IMR-90 (cell line): Measurements from ENCODE around the gene GBF1. TPM values are rescaled to one million over a fixed set of nuclear protein-coding genes. Genes with fewer than 3 reads are reported as not detected.

Experiments
- ATAC-seq: fragments of 200-7000 bp; cut with Tn5 transposase; 2 replicates; pipeline ENCODE4 v1.9.1; 2020; ENCODE audit warnings: low read depth, mild to moderate bottlenecking, moderate library complexity
- BruUV-seq: library from RNA; stranded (reverse); fragments of 400-500 nt; replicated peaks from 2 replicates; lab custom pipeline; 2021; lab: Mats Ljungman, UMichigan
- CTCF ChIA-PET: fragments of 300-600 bp; formaldehyde crosslinking; extraction: SDS; loops from one replicate; lab custom pipeline; 2021; ENCODE audit warnings: antibody characterized with exemption; lab: Yijun Ruan, JAX
- POLR2A ChIA-PET: fragments of 300-600 bp; sonication (Branson Sonifier 250); formaldehyde crosslinking; loops from one replicate; lab custom pipeline; 2022; ENCODE audit warnings: antibody characterized with exemption; ENCODE audit not compliant: unreplicated experiment; lab: Charles Lee
- DNase-seq: peaks from one replicate; pipeline ENCODE4 v3.0.0; 2013
- H2AFZ ChIP-seq: replicated peaks from 2 replicates; pipeline ENCODE3; 2013; ENCODE audit warnings: low read length, mild to moderate bottlenecking; ENCODE audit not compliant: poor library complexity
- H2AK5ac ChIP-seq: 2 replicates; pipeline ENCODE4 v1.6.1; 2013; ENCODE audit warnings: low read depth, low read length, inconsistent platforms
- H2AK9ac ChIP-seq: replicated peaks from 2 replicates; pipeline ENCODE3; 2013; ENCODE audit warnings: mild to moderate bottlenecking, low read depth, low read length, moderate library complexity; ENCODE audit not compliant: poor library complexity
- H2BK120ac ChIP-seq: 2 replicates; pipeline ENCODE4 v1.6.1; 2013; ENCODE audit warnings: low read depth, low read length, inconsistent platforms
- H2BK15ac ChIP-seq: 3 replicates; pipeline ENCODE4 v1.6.1; 2013; ENCODE audit warnings: low read depth, low read length, inconsistent platforms
- H2BK20ac ChIP-seq: 2 replicates; pipeline ENCODE4 v1.6.1; 2013; ENCODE audit warnings: low read depth, mild to moderate bottlenecking, inconsistent platforms, low read length, moderate library complexity
- H2BK5ac ChIP-seq: 2 replicates; pipeline ENCODE4 v1.6.1; 2013; ENCODE audit warnings: mild to moderate bottlenecking, low read depth, low read length, inconsistent platforms; ENCODE audit not compliant: poor library complexity, severe bottlenecking
- H3K14ac ChIP-seq: replicated peaks from 2 replicates; pipeline ENCODE4 v1.6.1; 2013; ENCODE audit warnings: low read depth, low read length, inconsistent platforms
- H3K18ac ChIP-seq: 2 replicates; pipeline ENCODE4 v1.6.1; 2013; ENCODE audit warnings: low read depth, low read length, control low read depth
- H3K23ac ChIP-seq: 2 replicates; pipeline ENCODE4 v1.6.1; 2013; ENCODE audit warnings: low read depth, low read length, inconsistent platforms
- H3K27ac ChIP-seq: 2 replicates; pipeline ENCODE4 v1.5.1; 2013; ENCODE audit warnings: mild to moderate bottlenecking, control low read depth, low read length; ENCODE audit not compliant: insufficient read depth
- H3K27me3 ChIP-seq: 2 replicates; pipeline ENCODE4 v1.6.1; 2013; ENCODE audit warnings: low read length; ENCODE audit not compliant: control insufficient read depth, insufficient read depth
- H3K36me3 ChIP-seq: 2 replicates; pipeline ENCODE4 v1.6.1; 2013; ENCODE audit warnings: low read length, mixed read lengths; ENCODE audit not compliant: control insufficient read depth, insufficient read depth
- H3K4ac ChIP-seq: 2 replicates; pipeline ENCODE4 v1.6.1; 2013; ENCODE audit warnings: low read depth, low read length, inconsistent platforms
- H3K4me1 ChIP-seq: 2 replicates; pipeline ENCODE4 v1.6.1; 2013; ENCODE audit warnings: low read length, mixed read lengths; ENCODE audit not compliant: control insufficient read depth, insufficient read depth
- H3K4me2 ChIP-seq: 2 replicates; pipeline ENCODE4 v1.6.1; 2013; ENCODE audit warnings: low read depth, mild to moderate bottlenecking, control low read depth, low read length, moderate library complexity
- H3K4me3 ChIP-seq: 2 replicates; pipeline ENCODE4 v1.5.1; 2013; ENCODE audit warnings: low read depth, mild to moderate bottlenecking, control low read depth, low read length, moderate library complexity; ENCODE audit not compliant: insufficient read depth
- H3K56ac ChIP-seq: 2 replicates; pipeline ENCODE4 v1.6.1; 2013; ENCODE audit warnings: low read length, inconsistent platforms; ENCODE audit not compliant: insufficient read depth; ENCODE audit errors: extremely low read depth
- H3K79me1 ChIP-seq, 2 experiments: 2 replicates each; pipeline ENCODE4 v1.6.1; 2013; ENCODE audit warnings: low read length in 2 of 2, inconsistent platforms in 1 of 2, low read depth in 1 of 2
- H3K9ac ChIP-seq: 2 replicates; pipeline ENCODE4 v1.6.1; 2013; ENCODE audit warnings: low read depth, low read length, control low read depth
- H3K9me1 ChIP-seq: 2 replicates; pipeline ENCODE4 v1.6.1; 2013; ENCODE audit warnings: low read length, inconsistent platforms; ENCODE audit not compliant: insufficient read depth
- H3K9me3 ChIP-seq: 2 replicates; pipeline ENCODE4 v1.6.1; 2013; ENCODE audit warnings: low read length; ENCODE audit not compliant: control insufficient read depth, insufficient read depth
- H4K20me1 ChIP-seq: 2 replicates; pipeline ENCODE4 v1.6.1; 2013; ENCODE audit warnings: low read length, inconsistent platforms; ENCODE audit not compliant: insufficient read depth
- H4K5ac ChIP-seq: 2 replicates; pipeline ENCODE4 v1.6.1; 2013; ENCODE audit warnings: mild to moderate bottlenecking, low read depth, low read length, control low read depth
- H4K8ac ChIP-seq, 2 experiments: 2 replicates each; pipeline ENCODE4 v1.6.1; 2013; ENCODE audit warnings: low read depth in 2 of 2, low read length in 2 of 2, control low read depth in 1 of 2, inconsistent platforms in 1 of 2
- H4K91ac ChIP-seq: 2 replicates; pipeline ENCODE4 v1.6.1; 2013; ENCODE audit warnings: low read depth, low read length, inconsistent platforms; ENCODE audit not compliant: insufficient read depth
- BHLHE40 ChIP-seq: fragments of 150-350 bp; IDR thresholded peaks from 2 replicates; pipeline ENCODE4 v1.6.1; 2016; ENCODE audit warnings: mild to moderate bottlenecking, low read depth, low read length
- CEBPB ChIP-seq: IDR thresholded peaks from 2 replicates; pipeline ENCODE4 v1.6.1; 2012; ENCODE audit warnings: low read depth, low read length, improper control_type of control experiment
- CHD1 ChIP-seq: IDR thresholded peaks from 2 replicates; pipeline ENCODE4 v1.6.1; 2012; ENCODE audit warnings: low read depth, low read length, improper control_type of control experiment
- CTCF ChIP-seq: conservative IDR thresholded peaks from 2 replicates; pipeline ENCODE4 v1.5.1; 2012; ENCODE audit warnings: mild to moderate bottlenecking, low read depth, low read length, improper control_type of control experiment
- ELK1 ChIP-seq: fragments of 150-350 bp; IDR thresholded peaks from 2 replicates; pipeline ENCODE4 v1.6.1; 2016; ENCODE audit warnings: low read depth, mild to moderate bottlenecking, low read length, moderate library complexity, borderline replicate concordance
- FOS ChIP-seq: fragments of 150-350 bp; IDR thresholded peaks from 2 replicates; pipeline ENCODE4 v1.6.1; 2016; ENCODE audit warnings: low read depth, low read length
- MAFK ChIP-seq: IDR thresholded peaks from 2 replicates; pipeline ENCODE4 v1.6.1; 2012; ENCODE audit warnings: low read depth, low read length, improper control_type of control experiment
- MAZ ChIP-seq: IDR thresholded peaks from 2 replicates; pipeline ENCODE4 v1.6.1; 2012; ENCODE audit warnings: low read depth, mild to moderate bottlenecking, low read length, improper control_type of control experiment, moderate library complexity, borderline replicate concordance
- MXI1 ChIP-seq: IDR thresholded peaks from 2 replicates; pipeline ENCODE4 v1.6.1; 2012; ENCODE audit warnings: low read depth, mild to moderate bottlenecking, low read length, moderate library complexity, borderline replicate concordance
- NFE2L2 ChIP-seq: fragments of 150-350 bp; IDR thresholded peaks from 2 replicates; pipeline ENCODE4 v1.6.1; 2016; ENCODE audit warnings: low read depth, mild to moderate bottlenecking, low read length
- POLR2A ChIP-seq: IDR thresholded peaks from 2 replicates; pipeline ENCODE4 v1.6.1; 2012; ENCODE audit warnings: mild to moderate bottlenecking, low read depth, low read length
- RAD21 ChIP-seq: IDR thresholded peaks from 2 replicates; pipeline ENCODE4 v1.6.1; 2012; ENCODE audit warnings: low read length, improper control_type of control experiment
- RCOR1 ChIP-seq: IDR thresholded peaks from 2 replicates; pipeline ENCODE4 v1.6.1; 2012; ENCODE audit warnings: mild to moderate bottlenecking, low read length, improper control_type of control experiment; ENCODE audit not compliant: insufficient replicate concordance
- RFX5 ChIP-seq: IDR thresholded peaks from 2 replicates; pipeline ENCODE4 v1.8.0; 2012; ENCODE audit warnings: low read depth, mild to moderate bottlenecking, low read length, moderate library complexity
- SMC3 ChIP-seq: fragments of 150-350 bp; IDR thresholded peaks from 2 replicates; pipeline ENCODE4 v1.6.1; 2016; ENCODE audit warnings: low read depth, mild to moderate bottlenecking, antibody characterized with exemption, low read length, moderate library complexity
- USF2 ChIP-seq: fragments of 150-350 bp; IDR thresholded peaks from 2 replicates; pipeline ENCODE4 v1.6.1; 2017; ENCODE audit warnings: mild to moderate bottlenecking, antibody characterized with exemption, low read length, low read depth
- WGBS, 2 experiments: methylation state at CpG; one replicate each; pipeline versions ENCODE4 v1.1.5 to v1.1.7; 2013; ENCODE audit warnings: missing lambda C conversion rate in 2 of 2; ENCODE audit not compliant: insufficient read length in 1 of 2; ENCODE audit errors: extremely low coverage in 2 of 2; 5-methylcytosine and 5-hydroxymethylcytosine counted together
- dilution Hi-C: fragments of 300-500 bp; cut with HindIII; formaldehyde crosslinking; loops from one replicate; pipeline ENCODE4 v1.14.3; 2018; ENCODE audit warnings: low sequenced_read_pairs; ENCODE audit not compliant: unreplicated experiment
- in situ Hi-C: fragments of 300-500 bp; cut with MboI; formaldehyde crosslinking; loops from 3 replicates; pipeline ENCODE4 v1.14.3; 2019; ENCODE audit warnings: low sequenced_read_pairs, inconsistent platforms, mixed read lengths
- intact Hi-C: fragments of 100-400 bp; cut with micrococcal nuclease; formaldehyde crosslinking; loops from 2 replicates; pipeline ENCODE4 v1.10.0; 2022
- polyA plus RNA-seq, 3 experiments: library from polyadenylated mRNA; depleted of rRNA; stranded (reverse); fragments of >200 nt; gene quantifications; 2 replicates each; pipeline ENCODE4 v1.2.3, GENCODE V29; 2012; ENCODE audit warnings: low replicate concordance in 1 of 3
- total RNA-seq: library from RNA; depleted of rRNA; stranded (reverse); fragments of >200 nt; gene quantifications from 2 replicates; pipeline ENCODE4 v1.2.3, GENCODE V29; 2012

Gene GBF1
- total and polyA plus RNA-seq, 2 of the 4 experiments (the other 2 are of a cell fraction) = 38.7 to 40.1 TPM

- Histone ChIP-seq H3K9ac (no peak overlapping the region), H3K9me1 (peaks cover 11% of the 10 kb centered on the region; the same call in 1 of the 2 replicates), H2BK20ac (no peak overlapping the region), H3K4ac (no peak overlapping the region), H3K14ac (no peak overlapping the region), H2BK15ac (no peak overlapping the region), H3K4me2 (no peak overlapping the region), H3K27me3 (peaks cover 12% of the 10 kb centered on the region; the same call in 1 of the 2 replicates), H2AFZ (no peak overlapping the region), H3K79me1 (peaks cover 8% of the 10 kb centered on the region in 2 experiments; a peak in 3 of 4 replicates), H2BK120ac (no peak overlapping the region), H2AK9ac (no peak overlapping the region), H3K56ac (no peak overlapping the region), H2AK5ac (no peak overlapping the region), H4K20me1 (peaks cover 6% of the 10 kb centered on the region), H3K18ac (no peak overlapping the region), H4K91ac (no peak overlapping the region), H3K4me3 (no peak overlapping the region), H3K36me3 (peaks cover 19% of the 10 kb centered on the region), H2BK5ac (no peak overlapping the region), H3K23ac (no peak overlapping the region), H3K4me1 (peaks cover 13% of the 10 kb centered on the region), H3K9me3 (no peaks in the 10 kb centered on the region), H3K27ac (no peak overlapping the region), H4K8ac (no peak overlapping the region), H4K5ac (no peak overlapping the region)
- TF ChIP-seq MAFK = no peak
- TF ChIP-seq MXI1 = no peak
- TF ChIP-seq CHD1 = no peak
- TF ChIP-seq POLR2A = no peak
- TF ChIP-seq NFE2L2 = no peak
- no peak for TF ChIP-seq RFX5
- no peak for TF ChIP-seq RCOR1
- TF ChIP-seq ELK1 = no peak
- no peak for TF ChIP-seq MAZ
- TF ChIP-seq USF2 = no peak
- TF ChIP-seq CEBPB = no peak
- no peak for TF ChIP-seq SMC3
- TF ChIP-seq RAD21 = no peak
- TF ChIP-seq FOS = no peak
- no peak for TF ChIP-seq CTCF
- no peak for TF ChIP-seq BHLHE40
- 92% methylated on average over 5 of the region's 19 CpGs; no CpG with 5 or more reads in 1 of the 2 experiments for WGBS, 2 experiments
- ATAC-seq (no peak), DNase-seq (no peak)
- dilution Hi-C loops (no loop called here), intact Hi-C loops (no loop called here), in situ Hi-C loops (no loop called here)
- ChIA-PET CTCF (no interaction called here), POLR2A (interaction anchor here (1.0 kb wide), 1 partner anchor 9 kb away, joined by 3 read pairs; the partner anchor contains the start of gene NFKB2)
- BruUV-seq = no TSS peak
Observed at GRCh38 chr10:102405108-102405571, 159.8 kb downstream of the GBF1 start.
